GM18519 (cell line): ENCODE measurements around the gene EXT2.

Experiments used
- ATAC-seq: cut with Tn5 transposase; IDR thresholded peaks from one replicate; pipeline ENCODE4 v1.9.1; 2021; ENCODE audit warnings: mild to moderate bottlenecking, moderate library complexity; ENCODE audit not compliant: unreplicated experiment, low FRiP score

Gene EXT2

DNA sequence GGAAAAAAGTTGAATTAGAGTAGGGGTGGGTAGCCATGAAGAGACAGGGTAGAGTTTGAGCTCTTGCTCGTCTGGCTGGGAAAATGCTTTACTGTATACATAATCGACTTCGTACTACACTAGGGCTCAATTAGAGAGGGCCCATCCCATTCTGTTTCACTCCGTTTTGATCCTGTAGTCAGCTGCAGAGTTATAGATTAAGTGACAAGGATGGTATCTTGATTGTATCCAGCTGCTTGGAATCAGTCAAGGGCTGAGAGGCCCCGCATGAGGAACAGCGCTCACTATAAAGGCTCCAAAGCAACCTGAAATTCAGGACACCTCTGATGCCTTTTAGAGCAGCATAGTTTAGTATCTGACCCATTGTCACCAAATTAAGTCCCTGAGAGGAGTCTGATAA, 132.9 kb downstream of the EXT2 start:
- ATAC-seq, result no peak

DNA sequence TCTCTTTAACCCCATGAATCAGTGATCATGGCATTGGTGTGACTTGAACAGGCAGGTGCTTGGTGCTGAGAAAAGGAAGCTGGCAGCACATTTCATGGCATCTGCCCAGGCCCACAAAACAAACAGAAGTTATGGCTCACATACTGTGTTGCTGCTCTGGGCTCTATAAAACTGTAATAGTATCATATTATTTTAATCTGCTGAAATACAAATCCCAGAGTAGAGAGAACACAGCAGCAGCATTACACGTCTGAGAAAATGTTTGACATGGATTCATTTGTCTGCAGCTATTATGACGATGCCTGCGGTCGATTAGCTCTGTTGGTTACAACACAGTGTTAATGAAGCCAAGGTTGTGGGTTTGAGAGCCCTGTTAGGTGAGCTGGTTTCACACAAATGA, 133.6 kb downstream of the EXT2 start:
- no peak for ATAC-seq

DNA sequence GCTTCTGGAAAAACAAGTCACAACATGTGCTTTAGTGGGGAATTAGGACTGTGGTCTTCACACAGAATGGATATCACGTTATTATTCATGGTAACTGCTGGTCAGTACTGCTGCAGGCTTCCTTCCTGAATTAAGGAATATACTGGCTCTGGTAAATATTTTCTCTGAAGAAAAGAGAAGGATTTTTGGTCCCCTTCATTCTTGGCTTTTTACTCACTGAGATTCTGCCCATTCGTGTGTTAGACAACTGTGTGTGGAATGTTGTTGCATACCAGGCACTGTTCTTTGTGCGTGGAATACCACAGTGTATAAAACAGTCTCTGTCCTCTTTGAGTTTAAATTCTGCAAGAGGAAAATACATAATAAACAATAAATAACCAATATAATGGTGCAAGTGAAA, 134.1 kb downstream of the EXT2 start:
- ATAC-seq, result no peak

DNA sequence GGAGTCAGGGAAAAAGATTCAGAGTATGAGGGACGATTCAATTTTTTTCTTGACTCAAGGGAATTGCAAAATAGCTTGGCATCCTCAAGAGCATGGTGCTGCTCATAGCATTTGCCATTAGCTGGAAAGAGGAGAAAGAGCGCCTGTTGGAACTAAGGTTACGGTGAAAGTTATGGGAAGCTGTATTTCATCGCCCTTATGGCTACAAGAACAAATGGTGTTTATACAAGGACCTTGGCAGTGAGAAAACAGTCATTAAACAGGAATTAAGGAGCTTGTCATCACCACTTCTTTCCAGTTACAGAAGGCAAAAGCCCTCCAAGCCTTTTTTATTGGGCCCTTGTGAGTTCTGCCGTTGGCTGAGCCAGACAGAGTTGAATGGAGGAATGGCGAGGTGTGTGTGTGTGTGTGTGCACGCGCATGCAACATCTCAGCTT, 140.3 kb downstream of the EXT2 start:
- no peak for ATAC-seq

DNA sequence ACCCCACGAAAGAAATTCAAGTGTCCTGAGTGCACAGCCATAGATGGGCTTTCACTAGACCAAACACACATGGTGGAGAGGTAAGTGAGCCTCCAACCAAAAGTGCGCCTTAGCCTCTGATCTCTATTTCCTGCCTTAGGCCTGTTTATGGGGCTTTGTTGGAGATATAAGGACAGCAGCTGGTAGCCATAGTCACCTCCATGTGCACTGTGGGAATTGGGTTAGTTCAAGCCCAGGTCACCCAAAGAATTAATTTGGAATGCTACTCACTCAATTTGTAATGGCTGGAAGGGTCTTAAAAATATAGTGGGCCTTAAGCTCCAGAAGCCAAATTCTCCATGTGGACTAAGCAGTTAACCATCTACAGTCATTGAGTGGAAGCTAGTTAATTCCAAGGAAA, 140.8 kb downstream of the EXT2 start:
- ATAC-seq, result no peak

DNA sequence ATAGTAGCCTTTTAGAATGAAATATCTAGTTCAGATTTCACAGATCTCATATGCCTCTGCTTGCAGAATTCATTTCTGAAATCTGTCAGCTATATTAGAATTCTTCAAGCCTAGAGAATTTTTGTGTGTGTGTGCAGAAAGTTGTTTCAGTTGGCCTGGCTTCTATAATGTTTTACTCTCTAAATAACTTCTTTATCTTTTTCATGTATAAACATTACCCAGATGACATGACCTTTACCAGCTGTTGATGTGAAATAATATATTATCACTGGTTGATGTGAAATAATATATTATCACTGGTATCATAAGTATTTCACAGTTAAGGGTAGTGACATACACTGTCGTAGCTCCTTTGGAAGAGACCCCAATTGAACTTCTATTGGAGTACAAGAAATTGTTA, 141.7 kb downstream of the EXT2 start:
- ATAC-seq, result no peak

DNA sequence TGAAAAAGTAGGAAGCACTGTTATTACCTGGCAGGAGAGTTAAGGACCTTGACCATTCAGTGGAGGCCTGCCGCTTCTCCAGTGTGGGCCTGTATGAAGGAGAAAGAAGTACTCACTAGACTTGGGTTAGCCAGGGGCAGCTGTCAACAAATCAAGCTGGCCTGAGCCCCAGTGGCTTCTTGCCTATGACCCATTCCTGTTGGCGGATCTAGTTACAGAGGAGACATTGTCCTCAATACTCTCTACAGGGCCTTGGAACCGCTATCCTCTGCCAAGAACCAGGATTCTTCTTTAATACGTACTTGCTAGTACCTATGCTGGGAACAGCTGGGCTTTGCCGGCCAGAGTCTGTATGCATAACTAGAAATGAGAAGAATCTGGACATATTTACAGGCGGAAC, 146.4 kb downstream of the EXT2 start:
- no peak for ATAC-seq

DNA sequence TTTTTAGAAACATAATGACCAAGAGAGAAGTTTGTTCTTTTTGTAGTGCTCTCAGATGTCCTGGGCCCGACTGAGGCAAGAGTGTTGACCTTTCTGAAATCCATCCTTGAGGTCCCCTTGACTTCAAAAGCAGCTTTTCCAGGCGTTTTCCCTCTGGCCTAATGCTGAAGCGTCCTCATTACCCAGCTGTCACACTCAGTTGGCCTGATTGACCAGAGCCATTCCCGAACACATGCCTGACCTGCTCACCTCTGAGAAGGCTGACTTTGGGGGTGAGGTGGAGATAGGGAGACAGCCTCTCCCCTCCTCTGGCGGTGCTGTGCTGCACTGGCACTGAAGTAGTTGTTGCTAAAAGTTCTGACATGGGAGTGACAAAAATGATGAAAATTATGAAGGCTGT, 147.6 kb downstream of the EXT2 start:
- ATAC-seq, result no peak

DNA sequence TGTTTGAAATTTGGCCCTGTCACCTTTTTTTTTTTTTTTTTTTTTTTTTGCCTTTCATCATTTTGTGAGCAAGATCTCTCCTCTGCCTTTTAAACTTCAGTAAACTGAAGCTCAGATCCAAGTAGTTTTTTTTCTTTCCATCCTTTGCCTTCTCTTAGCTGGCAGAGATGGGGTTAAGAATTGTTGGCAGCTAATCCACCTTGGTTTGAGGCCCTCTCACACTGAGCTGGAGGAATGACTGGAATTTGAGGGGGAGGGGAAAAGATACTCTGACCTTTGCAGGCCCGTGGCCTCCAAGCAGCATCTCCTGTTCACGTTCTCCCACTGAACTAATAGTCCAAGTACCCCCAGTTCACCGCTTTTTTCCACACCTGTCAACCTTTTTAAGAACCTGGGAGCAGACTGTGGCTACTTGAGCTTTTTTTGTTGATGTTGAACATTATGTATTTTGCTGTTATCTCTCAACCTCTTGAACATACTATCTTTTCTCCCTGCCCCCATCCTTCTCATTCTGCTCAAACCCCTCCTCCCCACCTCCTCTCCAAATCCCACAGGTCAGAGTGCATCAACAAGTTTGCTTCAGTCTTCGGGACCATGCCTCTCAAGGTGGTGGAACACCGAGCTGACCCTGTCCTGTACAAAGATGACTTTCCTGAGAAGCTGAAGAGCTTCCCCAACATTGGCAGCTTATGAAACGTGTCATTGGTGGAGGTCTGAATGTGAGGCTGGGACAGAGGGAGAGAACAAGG, 148.3 kb downstream of the EXT2 start:
- no peak for ATAC-seq

DNA sequence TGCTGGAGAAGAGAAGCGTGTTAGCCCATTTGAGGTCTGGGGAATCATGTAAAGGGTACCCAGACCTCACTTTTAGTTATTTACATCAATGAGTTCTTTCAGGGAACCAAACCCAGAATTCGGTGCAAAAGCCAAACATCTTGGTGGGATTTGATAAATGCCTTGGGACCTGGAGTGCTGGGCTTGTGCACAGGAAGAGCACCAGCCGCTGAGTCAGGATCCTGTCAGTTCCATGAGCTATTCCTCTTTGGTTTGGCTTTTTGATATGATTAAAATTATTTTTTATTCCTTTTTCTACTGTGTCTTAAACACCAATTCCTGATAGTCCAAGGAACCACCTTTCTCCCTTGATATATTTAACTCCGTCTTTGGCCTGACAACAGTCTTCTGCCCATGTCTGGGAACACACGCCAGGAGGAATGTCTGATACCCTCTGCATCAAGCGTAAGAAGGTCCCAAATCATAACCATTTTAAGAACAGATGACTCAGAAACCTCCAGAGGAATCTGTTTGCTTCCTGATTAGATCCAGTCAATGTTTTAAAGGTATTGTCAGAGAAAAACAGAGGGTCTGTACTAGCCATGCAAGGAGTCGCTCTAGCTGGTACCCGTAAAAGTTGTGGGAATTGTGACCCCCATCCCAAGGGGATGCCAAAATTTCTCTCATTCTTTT, 149.3 kb downstream of the EXT2 start:
- no peak for ATAC-seq

DNA sequence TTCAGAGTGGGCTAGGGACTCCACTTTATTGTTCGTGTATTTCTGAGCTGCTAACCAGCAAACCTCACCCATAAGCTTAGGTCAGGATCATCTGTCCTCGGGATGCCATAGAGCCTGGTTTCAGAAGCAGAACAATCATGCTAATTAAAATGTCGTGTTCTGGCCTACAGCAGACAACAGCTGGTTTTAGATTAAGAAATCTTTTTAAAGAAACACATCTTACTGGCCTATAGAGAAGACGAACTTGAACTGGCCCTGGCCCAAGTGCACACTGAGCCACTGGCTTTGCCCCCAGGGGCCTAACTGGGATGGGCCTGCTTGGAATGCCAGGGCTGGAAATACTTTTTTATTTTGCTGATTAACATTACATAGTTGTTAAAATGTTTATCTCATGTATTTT, 151.2 kb downstream of the EXT2 start:
- ATAC-seq, result no peak

DNA sequence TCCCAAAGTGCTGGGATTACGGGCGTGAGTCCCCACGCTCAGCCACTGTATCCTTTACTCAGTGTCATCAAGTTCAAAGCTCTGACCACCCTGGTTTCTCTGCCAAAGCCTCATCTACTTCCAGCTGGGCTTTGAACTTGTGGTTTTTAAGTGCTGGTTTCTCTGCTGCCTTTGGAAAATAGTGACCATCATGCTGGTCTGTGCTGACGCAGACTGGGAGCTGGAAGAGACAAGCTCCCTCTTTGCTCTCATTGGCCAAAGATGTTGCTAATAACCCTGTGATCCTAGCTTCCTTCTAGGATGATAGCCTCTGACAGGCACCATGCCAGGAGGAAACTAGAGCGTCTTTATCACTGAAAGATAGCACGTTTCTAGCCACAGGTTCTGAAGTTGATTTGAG, 152.0 kb downstream of the EXT2 start:
- ATAC-seq, result no peak

DNA sequence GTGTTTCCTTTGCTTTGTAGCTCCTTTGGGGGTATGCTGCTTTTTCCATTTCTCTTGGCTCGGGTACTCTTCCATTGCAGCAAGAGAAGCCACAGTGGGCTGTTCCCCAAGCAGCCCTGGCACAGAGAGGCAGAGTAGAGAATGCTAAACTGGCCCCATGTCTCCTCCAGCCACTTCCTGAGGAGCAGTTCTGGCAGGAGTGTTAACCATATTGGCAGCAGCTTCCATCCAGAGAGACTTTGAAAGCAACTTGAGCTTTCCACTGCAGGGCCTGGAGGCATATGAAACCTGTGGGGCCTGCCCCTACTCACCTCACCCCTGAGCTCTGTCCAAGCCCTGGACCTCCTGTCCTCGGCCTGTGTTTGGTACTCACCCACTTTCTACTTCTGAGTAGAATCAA, 152.6 kb downstream of the EXT2 start:
- ATAC-seq, result no peak

DNA sequence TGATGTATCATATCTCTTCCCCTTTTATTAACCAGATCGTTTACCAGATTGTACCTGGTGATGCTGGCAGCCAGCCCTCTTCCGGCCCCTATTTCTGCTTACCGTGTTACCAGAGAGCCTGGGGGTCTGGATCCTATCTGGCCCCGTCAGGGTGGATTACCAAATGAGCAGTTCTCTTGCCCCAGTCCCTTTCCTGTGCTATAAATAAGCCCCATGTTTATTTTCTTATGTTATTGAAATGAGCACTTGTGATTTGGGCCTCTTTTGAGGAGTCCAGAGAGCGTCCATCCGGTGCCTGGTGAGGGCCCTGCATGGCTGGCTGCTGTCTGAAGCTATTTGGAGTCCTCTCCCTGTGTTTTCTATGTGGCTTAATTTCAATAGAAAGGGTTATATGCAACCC, 154.9 kb downstream of the EXT2 start:
- ATAC-seq, result no peak

DNA sequence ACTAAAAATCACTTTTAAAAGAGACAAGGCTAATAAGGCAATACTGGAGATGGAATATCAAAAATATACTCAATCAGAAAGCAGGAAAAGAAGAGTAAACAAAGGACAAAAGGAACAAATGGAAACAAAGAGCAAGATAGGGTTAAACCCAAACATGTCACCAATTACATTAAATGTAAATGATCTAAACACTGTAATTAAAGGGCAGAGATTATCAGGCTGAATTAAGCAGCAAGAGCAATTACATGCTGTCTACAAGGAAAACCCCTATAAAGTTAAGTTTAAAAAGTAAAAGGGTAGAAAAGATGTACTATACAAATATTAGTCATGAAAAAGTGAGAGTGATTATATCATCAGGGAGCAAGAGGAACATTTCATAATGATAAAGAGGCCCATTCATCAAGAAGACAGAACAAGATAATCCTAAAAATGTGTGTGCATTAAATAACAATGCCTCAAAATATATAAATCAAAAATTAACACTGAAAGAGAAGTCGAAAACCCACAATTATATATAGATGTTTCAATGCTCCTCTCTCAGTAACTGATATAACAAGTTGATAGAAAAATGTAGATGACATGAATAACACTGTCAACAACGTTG, 157.6 kb downstream of the EXT2 start:
- no peak for ATAC-seq

DNA sequence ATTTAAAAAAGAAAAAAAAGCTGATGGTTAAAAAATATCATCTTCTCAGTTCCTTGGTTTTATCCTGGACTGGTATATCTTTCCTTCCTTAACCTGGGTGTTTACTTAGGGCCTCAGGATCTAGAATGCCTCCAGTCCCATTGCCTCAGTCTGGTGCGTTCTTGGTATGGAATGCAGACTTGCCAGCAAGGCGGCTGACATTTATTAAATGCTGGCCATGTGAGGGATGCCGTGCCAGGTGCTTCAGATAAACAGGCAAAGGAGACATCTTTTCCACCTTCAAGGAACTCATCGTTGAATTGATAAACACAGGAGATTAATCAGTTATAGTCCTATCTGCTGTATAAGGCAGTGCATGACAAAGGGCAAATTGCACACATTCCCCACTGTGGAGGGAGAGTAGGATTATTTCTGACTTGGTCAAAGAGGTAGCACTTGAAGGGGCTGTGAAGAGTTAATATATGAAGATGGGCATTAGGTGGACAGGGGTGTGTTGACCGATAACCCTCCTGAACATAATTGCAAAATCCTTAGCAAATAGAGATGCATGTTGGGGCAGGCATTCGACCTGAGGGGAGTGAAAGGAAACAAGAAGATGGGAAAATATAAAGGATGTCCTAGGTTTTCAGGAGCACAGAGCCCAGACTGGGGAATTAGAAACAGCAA, 160.1 kb downstream of the EXT2 start:
- no peak for ATAC-seq

DNA sequence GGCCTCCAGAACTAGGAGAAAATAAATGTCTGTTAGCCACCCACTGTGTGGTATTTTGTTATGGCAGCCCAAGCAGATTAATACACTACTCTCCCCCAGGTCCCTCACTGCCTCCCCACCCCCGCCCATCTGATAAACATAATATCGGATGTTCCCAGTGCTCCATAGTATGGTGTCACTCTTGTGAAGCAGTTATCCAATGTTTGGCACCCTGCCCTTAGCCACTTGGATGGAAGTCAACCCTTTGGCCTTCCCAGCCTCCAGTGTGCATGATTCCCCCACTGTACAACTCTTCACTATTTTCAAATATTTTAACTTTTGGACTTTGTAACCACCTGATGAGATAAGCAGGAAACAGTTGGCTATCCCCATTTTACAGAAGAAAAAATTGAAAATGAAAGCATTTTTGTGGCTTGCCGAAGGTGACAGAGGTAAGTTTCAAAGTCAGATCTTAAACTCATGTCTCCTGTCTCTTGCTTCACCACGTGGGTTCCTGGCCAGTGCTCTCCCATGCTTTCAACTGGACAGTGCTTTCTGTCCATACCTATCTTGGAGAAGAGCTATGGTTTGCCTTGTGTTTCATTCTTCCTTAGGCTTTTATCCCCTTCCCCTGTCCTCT, 161.3 kb downstream of the EXT2 start:
- no peak for ATAC-seq

DNA sequence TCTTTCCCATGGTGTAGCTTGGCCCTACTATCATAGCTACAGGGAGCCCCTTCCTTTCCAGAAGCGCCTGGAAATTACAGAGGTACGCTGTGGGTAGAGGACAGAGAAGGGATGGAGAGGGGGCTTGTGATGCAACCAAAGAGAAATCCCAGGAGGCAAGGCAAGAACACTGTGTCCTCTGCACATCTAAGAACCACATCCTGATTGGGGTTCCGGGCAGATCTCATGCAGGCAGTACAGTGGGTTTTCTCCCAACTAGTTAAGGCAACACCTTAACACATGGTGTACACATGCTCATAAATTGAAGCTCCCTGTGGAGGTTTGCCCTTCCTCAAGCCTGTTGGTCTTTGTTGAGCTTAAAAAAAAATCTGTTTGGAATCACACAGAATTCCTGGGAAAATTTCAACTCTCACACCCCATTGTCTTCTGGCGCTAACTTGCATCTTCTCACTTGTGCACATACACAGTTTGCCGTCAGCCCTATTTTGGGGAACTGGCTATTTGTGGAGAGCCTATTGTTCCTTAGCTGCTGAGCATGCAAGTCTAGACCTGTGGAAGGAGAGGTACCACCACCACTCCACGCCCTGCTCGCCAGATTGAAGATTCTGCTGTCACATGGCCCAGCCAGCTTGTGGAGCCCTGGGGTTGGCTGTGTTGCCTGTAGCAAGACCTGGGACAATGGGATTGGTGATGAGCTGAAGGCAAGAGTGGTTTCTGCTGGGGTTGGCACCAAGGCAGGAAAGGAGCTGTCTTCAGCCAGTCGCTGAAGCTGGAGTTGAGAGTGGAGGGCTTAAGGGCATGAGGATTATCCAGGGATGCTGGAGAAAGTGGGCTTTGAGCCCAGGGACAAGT, 162.1 kb downstream of the EXT2 start:
- no peak for ATAC-seq

DNA sequence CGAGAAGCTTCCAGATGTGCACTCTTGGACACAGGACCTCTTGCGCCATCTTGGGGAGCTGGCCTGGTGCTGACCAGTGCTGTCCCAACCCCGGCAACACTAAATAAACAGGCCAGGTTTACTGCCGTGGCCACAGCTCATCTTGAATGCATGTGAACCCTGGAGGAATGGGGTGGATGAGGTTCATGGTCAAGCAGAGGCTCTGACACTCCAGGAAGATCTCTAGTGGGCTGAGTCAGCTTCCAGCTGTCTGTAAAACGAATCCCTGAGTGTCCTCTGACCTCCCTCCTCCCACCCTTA, 162.7 kb downstream of the EXT2 start:
- ATAC-seq, result no peak

DNA sequence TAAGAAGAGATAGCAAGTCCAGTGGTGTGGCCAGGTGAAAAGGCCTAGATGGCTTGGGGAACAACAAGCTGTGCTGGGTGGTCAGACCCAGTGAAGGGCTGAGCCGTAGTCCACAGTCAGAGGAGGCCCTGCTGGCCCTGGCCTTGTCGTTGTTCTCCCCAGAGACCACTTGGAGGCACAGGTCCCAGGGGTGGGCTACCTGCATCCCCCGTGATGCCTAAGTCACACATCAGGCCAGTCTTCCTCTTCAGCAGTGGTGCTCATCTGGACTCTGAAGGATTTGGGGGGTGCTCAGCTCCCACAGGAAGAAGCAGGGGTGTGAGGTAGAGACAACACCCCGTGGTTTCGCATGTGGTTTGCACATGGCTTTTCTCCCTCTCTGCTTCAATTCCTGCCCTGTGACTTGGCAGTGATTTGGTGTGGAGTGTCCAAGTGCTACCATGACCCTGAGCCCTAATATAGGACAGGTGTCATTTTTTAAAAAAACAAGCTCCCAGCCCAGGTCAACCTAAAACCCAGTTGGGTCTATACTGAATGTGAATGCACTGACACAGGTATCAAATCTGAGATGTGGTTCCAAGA, 163.5 kb downstream of the EXT2 start:
- ATAC-seq, result no peak
